PC-3 (cell line): ENCODE measurements around the gene PROSER3. TPM values are rescaled to one million over a fixed set of nuclear protein-coding genes. Genes with fewer than 3 reads are reported as not detected.

ENCODE experiments used
- ATAC-seq: fragments of 200-7000 bp; cut with Tn5 transposase; 2 replicates; pipeline ENCODE4 v1.9.1; 2020; ENCODE audit warnings: mild to moderate bottlenecking, moderate library complexity
- BruUV-seq: library from RNA; stranded (reverse); fragments of 400-500 nt; replicated peaks from 2 replicates; lab custom pipeline; 2021; lab: Mats Ljungman, UMichigan
- CTCF ChIA-PET: fragments of 300-600 bp; sonication (Branson Sonifier 250); formaldehyde crosslinking; loops from one replicate; lab custom pipeline; 2022; ENCODE audit warnings: antibody characterized with exemption; lab: Charles Lee
- POLR2A ChIA-PET: fragments of 300-600 bp; sonication (Branson Sonifier 250); formaldehyde crosslinking; loops from one replicate; lab custom pipeline; 2022; ENCODE audit warnings: antibody characterized with exemption; ENCODE audit not compliant: unreplicated experiment; lab: Charles Lee
- DNase-seq: peaks from one replicate; pipeline ENCODE4 v3.0.0-alpha.2; 2015
- H2AFZ ChIP-seq: fragments of 300-600 bp; sonication (generic); 2 replicates; pipeline ENCODE4 v1.6.0; 2016; ENCODE audit warnings: antibody characterized with exemption, low read length
- H3F3A ChIP-seq: fragments of 300-600 bp; sonication (generic); one replicate; pipeline ENCODE4 v1.6.0; 2017; ENCODE audit warnings: antibody characterized with exemption, low read length, control low read depth, mild to moderate bottlenecking; ENCODE audit not compliant: unreplicated experiment
- H3K27ac ChIP-seq: fragments of 300-600 bp; sonication (generic); 2 replicates; pipeline ENCODE4 v1.5.1; 2016; ENCODE audit warnings: mild to moderate bottlenecking, low read length
- H3K27me3 ChIP-seq: fragments of 300-600 bp; sonication (generic); 2 replicates; pipeline ENCODE4 v1.6.1; 2016; ENCODE audit warnings: low read length, mixed read lengths
- H3K36me3 ChIP-seq: fragments of 300-600 bp; sonication (generic); 2 replicates; pipeline ENCODE4 v1.6.1; 2016; ENCODE audit warnings: low read depth, mixed run types, low read length, mixed read lengths
- H3K4me1 ChIP-seq: fragments of 300-600 bp; sonication (generic); 2 replicates; pipeline ENCODE4 v1.5.1; 2016; ENCODE audit warnings: low read length; ENCODE audit not compliant: insufficient read depth
- H3K4me2 ChIP-seq: fragments of 300-600 bp; sonication (generic); 2 replicates; pipeline ENCODE4 v1.6.0; 2016; ENCODE audit warnings: low read length
- H3K4me3 ChIP-seq: fragments of 300-600 bp; sonication (generic); 2 replicates; pipeline ENCODE4 v1.5.1; 2016; ENCODE audit warnings: mild to moderate bottlenecking, low read length, mixed read lengths
- H3K79me2 ChIP-seq: fragments of 300-600 bp; sonication (generic); 2 replicates; pipeline ENCODE4 v1.6.1; 2017; ENCODE audit warnings: low read length, mixed read lengths
- H3K9ac ChIP-seq: fragments of 300-600 bp; sonication (generic); 2 replicates; pipeline ENCODE4 v1.6.0; 2016; ENCODE audit warnings: mild to moderate bottlenecking, low read length
- H3K9me2 ChIP-seq: fragments of 300-600 bp; sonication (generic); replicated peaks from 2 replicates; pipeline ENCODE4 v1.6.1; 2016; ENCODE audit warnings: mixed run types, low read length, mixed read lengths
- H3K9me3 ChIP-seq: fragments of 300-600 bp; sonication (generic); 2 replicates; pipeline ENCODE4 v1.6.1; 2016; ENCODE audit warnings: low read length, mixed read lengths
- H4K20me1 ChIP-seq: fragments of 300-600 bp; sonication (generic); 2 replicates; pipeline ENCODE4 v1.6.1; 2016; ENCODE audit warnings: low read length, mixed read lengths
- CTCF ChIP-seq: fragments of 300-600 bp; sonication (generic); conservative IDR thresholded peaks from 2 replicates; pipeline ENCODE4 v1.5.1; 2017; ENCODE audit warnings: antibody characterized with exemption, low read depth, mild to moderate bottlenecking, low read length
- EZH2 ChIP-seq: fragments of 300-600 bp; sonication (generic); IDR thresholded peaks from one replicate; pipeline ENCODE4 v1.6.1; 2017; ENCODE audit warnings: antibody characterized with exemption, mild to moderate bottlenecking, low read length; ENCODE audit not compliant: unreplicated experiment
- EZH2phosphoT487 ChIP-seq: fragments of 300-600 bp; sonication (generic); IDR thresholded peaks from 2 replicates; pipeline ENCODE4 v1.6.1; 2018; ENCODE audit warnings: mild to moderate bottlenecking, antibody characterized with exemption, low read length, borderline replicate concordance
- intact Hi-C: fragments of 100-400 bp; cut with micrococcal nuclease; formaldehyde crosslinking; loops from 2 replicates; pipeline ENCODE4 v1.9.0; 2023
- total RNA-seq: library from RNA; depleted of rRNA; stranded (reverse); fragments of >200 nt; gene quantifications from 2 replicates; pipeline ENCODE4 v1.2.3, GENCODE V29; 2014

Gene PROSER3
- total RNA-seq, 1 experiment from 2014 or later: 5.5 TPM

DNA sequence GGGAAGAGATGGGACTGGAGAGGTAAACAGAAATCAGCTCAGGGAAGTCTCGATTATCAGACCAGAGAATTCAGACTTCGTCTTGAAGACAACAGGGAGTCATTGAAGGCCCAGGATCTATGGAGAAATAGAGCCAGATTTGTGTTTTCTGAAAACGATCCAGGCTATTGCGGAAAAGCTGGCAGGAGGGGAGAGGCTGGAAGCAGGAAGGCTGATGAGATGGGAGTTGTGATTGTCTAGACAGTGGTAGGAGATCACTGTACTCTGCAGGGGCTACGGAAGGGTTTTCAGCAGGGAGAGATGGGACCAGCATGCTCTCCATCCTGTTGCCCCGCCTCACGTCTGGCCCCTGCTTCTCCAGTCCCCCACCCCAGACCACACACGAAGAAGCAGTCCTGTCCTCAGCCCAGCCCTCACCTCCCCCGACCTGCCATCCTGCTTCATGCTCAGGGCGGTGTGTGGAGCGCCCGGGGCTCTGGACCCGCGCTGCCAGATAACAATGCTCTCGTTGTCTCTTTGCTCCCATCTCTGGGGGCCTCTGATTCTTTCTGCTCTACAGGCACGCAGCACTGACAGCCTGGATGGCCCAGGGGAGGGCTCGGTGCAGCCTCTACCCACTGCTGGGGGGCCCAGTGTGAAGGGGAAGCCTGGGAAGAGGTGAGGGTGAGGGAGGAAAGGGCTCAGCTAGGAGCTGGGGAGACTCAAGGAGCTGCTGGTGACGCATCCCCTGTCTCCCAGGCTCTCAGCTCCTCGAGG is 19.3 kb downstream of the PROSER3 start:
- no peak for ATAC-seq
- peaks cover 7% of the 10 kb centered on the region for H3K4me1 ChIP-seq
- H2AFZ ChIP-seq: no peak overlapping the region
- no peak overlapping the region for H3K27ac ChIP-seq
- no peak overlapping the region for H3K4me2 ChIP-seq
- CTCF ChIA-PET: no interaction called here
- H4K20me1 ChIP-seq: no peaks in the 10 kb centered on the region
- H3K4me3 ChIP-seq: no peak overlapping the region
- H3F3A ChIP-seq: no peaks in the 10 kb centered on the region
- intact Hi-C loops: no loop called here
- BruUV-seq: no TSS peak
- H3K9ac ChIP-seq: no peak overlapping the region
- TF ChIP-seq EZH2: no peak
- no peak for TF ChIP-seq EZH2phosphoT487
- no peak for TF ChIP-seq CTCF
- no peaks in the 10 kb centered on the region for H3K9me2 ChIP-seq
- POLR2A ChIA-PET: interaction anchor here (0.6 kb wide), 1 partner anchor 32 kb away, joined by 7 read pairs; the partner anchor contains the start of genes PSENEN and U2AF1L4
- H3K9me3 ChIP-seq: no peaks in the 10 kb centered on the region
- H3K79me2 ChIP-seq: no peaks in the 10 kb centered on the region
- no peaks in the 10 kb centered on the region for H3K36me3 ChIP-seq
- no peaks in the 10 kb centered on the region for H3K27me3 ChIP-seq
- no peak for DNase-seq

GRCh38 chr19:35777961-35778360 is 20.0 kb downstream of the PROSER3 start:
- no peaks in the 10 kb centered on the region for H4K20me1 ChIP-seq
- H3K4me2 ChIP-seq: no peak overlapping the region
- intact Hi-C loops: no loop called here
- H3K9ac ChIP-seq: no peak overlapping the region
- no peak for DNase-seq
- TF ChIP-seq EZH2: no peak
- no peak for TF ChIP-seq CTCF
- no peak for TF ChIP-seq EZH2phosphoT487
- H3F3A ChIP-seq: no peaks in the 10 kb centered on the region
- no peaks in the 10 kb centered on the region for H3K27me3 ChIP-seq
- ChIA-PET POLR2A (no interaction called here), CTCF (no interaction called here)
- H2AFZ ChIP-seq: no peak overlapping the region
- H3K9me3 ChIP-seq: no peaks in the 10 kb centered on the region
- no peaks in the 10 kb centered on the region for H3K9me2 ChIP-seq
- no peaks in the 10 kb centered on the region for H3K79me2 ChIP-seq
- ATAC-seq: no peak
- H3K27ac ChIP-seq: no peak overlapping the region
- BruUV-seq: no TSS peak
- peaks cover 7% of the 10 kb centered on the region for H3K4me1 ChIP-seq
- H3K4me3 ChIP-seq: no peak overlapping the region
- H3K36me3 ChIP-seq: no peaks in the 10 kb centered on the region

DNA sequence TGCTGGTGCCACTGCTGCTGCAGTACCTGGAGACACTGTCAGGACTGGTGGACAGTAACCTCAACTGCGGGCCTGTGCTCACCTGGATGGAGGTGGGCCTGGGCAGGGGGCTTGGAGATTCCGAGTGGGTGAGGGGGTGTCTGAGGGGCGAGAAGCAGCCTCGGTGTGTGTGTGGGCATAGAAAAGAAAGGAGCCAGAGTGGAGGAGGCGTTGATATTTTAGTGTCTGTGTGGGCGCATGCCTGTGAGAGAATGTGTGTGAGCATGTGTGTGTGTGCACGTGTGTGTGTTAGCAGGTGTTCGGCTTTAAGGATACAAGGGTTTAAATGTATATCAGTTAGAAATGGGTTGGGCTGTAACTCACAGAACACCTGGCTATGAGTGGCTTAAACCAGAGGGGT is 21.1 kb downstream of the PROSER3 start:
- H3K36me3 ChIP-seq: no peaks in the 10 kb centered on the region
- H3K4me1 ChIP-seq: peaks cover 7% of the 10 kb centered on the region
- ChIA-PET POLR2A (no interaction called here), CTCF (no interaction called here)
- H3K9ac ChIP-seq: no peak overlapping the region
- no peaks in the 10 kb centered on the region for H3K9me2 ChIP-seq
- TF ChIP-seq EZH2phosphoT487 (no peak), CTCF (no peak), EZH2 (no peak)
- no peak overlapping the region for H3K4me3 ChIP-seq
- DNase-seq (no peak), ATAC-seq (no peak)
- H2AFZ ChIP-seq: no peak overlapping the region
- no peaks in the 10 kb centered on the region for H3K27me3 ChIP-seq
- no peaks in the 10 kb centered on the region for H3K9me3 ChIP-seq
- no peaks in the 10 kb centered on the region for H3K79me2 ChIP-seq
- intact Hi-C loops: no loop called here
- no peak overlapping the region for H3K4me2 ChIP-seq
- H4K20me1 ChIP-seq: no peaks in the 10 kb centered on the region
- H3F3A ChIP-seq: no peaks in the 10 kb centered on the region
- no TSS peak for BruUV-seq
- no peak overlapping the region for H3K27ac ChIP-seq
